Fibroblast of lung (primary cell): ENCODE data around the gene TEX35. TPM values are rescaled to one million over a fixed set of nuclear protein-coding genes. Genes with fewer than 3 reads are reported as not detected.

Source experiments
- DNase-seq, 2 donors: peaks; one replicate each; pipeline versions ENCODE4 v3.0.0 to v3.0.0-alpha.2; 2010; ENCODE audit warnings: low read depth in 2 of 2
- H2AFZ ChIP-seq: 2 replicates; pipeline ENCODE4 v1.5.1; 2012; ENCODE audit warnings: low read length, control low read depth, inconsistent platforms
- H3K27ac ChIP-seq: 2 replicates; pipeline ENCODE4 v1.5.1; 2011; ENCODE audit warnings: low read length, control low read depth; ENCODE audit not compliant: insufficient read depth
- H3K27me3 ChIP-seq: 2 replicates; pipeline ENCODE4 v1.5.1; 2011; ENCODE audit warnings: mild to moderate bottlenecking, low read length; ENCODE audit not compliant: control insufficient read depth, insufficient read depth
- H3K36me3 ChIP-seq: 2 replicates; pipeline ENCODE4 v1.5.1; 2011; ENCODE audit warnings: low read length; ENCODE audit not compliant: control insufficient read depth, insufficient read depth
- H3K4me1 ChIP-seq: 2 replicates; pipeline ENCODE4 v1.5.1; 2011; ENCODE audit warnings: low read length; ENCODE audit not compliant: control insufficient read depth, insufficient read depth; ENCODE audit errors: extremely low read depth
- H3K4me2 ChIP-seq: 2 replicates; pipeline ENCODE4 v1.5.1; 2011; ENCODE audit warnings: low read length, control low read depth; ENCODE audit not compliant: insufficient read depth; ENCODE audit errors: extremely low read depth
- H3K4me3 ChIP-seq, 4 experiments: fragments of 200-600 bp in 1 of 4; sonication (generic) in 1 of 4; replicated peaks in 1 of 4; 2 replicates each; pipeline ENCODE4 v1.5.1; 2011 to 2016; ENCODE audit warnings: low read length in 4 of 4, low read depth in 3 of 4, mild to moderate bottlenecking in 3 of 4, control low read depth in 2 of 4, inconsistent platforms in 1 of 4, mixed read lengths in 1 of 4; ENCODE audit not compliant: insufficient read depth in 1 of 4; ENCODE audit errors: control extremely low read depth in 1 of 4
- H3K79me2 ChIP-seq: 2 replicates; pipeline ENCODE4 v1.5.1; 2012; ENCODE audit warnings: mild to moderate bottlenecking, low read length, inconsistent platforms; ENCODE audit not compliant: control insufficient read depth, insufficient read depth
- H3K9ac ChIP-seq: 2 replicates; pipeline ENCODE4 v1.5.1; 2011; ENCODE audit warnings: mild to moderate bottlenecking, low read length, control low read depth; ENCODE audit not compliant: insufficient read depth
- H3K9me3 ChIP-seq: 2 replicates; pipeline ENCODE4 v1.5.1; 2012; ENCODE audit warnings: low read depth, low read length; ENCODE audit not compliant: control insufficient read depth, insufficient read depth
- H4K20me1 ChIP-seq: 2 replicates; pipeline ENCODE4 v1.5.1; 2011; ENCODE audit warnings: low read length; ENCODE audit not compliant: control insufficient read depth, insufficient read depth; ENCODE audit errors: extremely low read depth
- EZH2 ChIP-seq: IDR thresholded peaks from 2 replicates; pipeline ENCODE4 v1.5.1; 2012; ENCODE audit warnings: low read length, control low read depth, mild to moderate bottlenecking; ENCODE audit errors: missing control alignments
- polyA plus RNA-seq, 2 donors: library from polyadenylated mRNA; depleted of rRNA in 1 of 2; stranded (reverse) in 1 of 2; unstranded in 1 of 2; fragments of >200 nt; gene quantifications; 2 replicates each; pipeline ENCODE4 v1.2.1, GENCODE V29; 2011 to 2012; ENCODE audit warnings: missing spikeins in 1 of 2
- total RNA-seq: library from RNA; depleted of rRNA; stranded (reverse); fragments of >200 nt; gene quantifications from 2 replicates; pipeline ENCODE4 v1.2.1, GENCODE V29; 2014
- TF ChIP-seq, protein P1 (sequence below), 2 donors: IDR thresholded peaks in 1 of 2; conservative IDR thresholded peaks in 1 of 2; 1 replicate in 1 of 2; 2 replicates in 1 of 2; pipeline ENCODE4 v1.5.1; 2011 to 2012; ENCODE audit warnings: low read length in 2 of 2, control low read depth in 1 of 2, inconsistent platforms in 1 of 2, low read depth in 1 of 2, mild to moderate bottlenecking in 1 of 2

Gene TEX35
- total and polyA plus RNA-seq, 2 donors (not counting 1 experiment from before 2014, with no cell fraction given): 0.24 TPM; not detected in 1

DNA sequence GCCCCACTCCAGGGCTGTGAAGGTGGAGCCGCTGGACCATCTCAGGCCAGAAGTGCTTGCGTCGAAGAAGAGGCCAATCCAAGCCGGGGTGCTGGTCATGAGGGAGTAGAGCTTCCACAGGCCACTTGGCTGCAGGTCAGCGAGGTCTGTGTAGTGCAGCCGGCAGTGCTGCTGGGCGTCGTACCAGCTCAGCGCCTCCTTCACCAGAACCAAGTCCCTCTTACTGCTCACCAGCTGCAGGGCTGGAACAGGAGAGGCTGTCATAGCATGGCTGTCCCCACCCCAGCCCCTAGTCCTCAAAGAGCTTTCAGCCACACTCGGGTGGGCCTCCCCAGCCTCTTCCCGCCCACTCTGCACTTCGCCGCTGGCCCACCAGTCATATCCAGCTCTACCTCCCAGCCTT, 18.3 kb upstream of the TEX35 start:
- Histone ChIP-seq H3K4me2 (no peak overlapping the region), H3K4me1 (no peaks in the 10 kb centered on the region), H3K27ac (no peak overlapping the region), H3K9me3 (no peaks in the 10 kb centered on the region), H3K9ac (no peak overlapping the region), H4K20me1 (no peaks in the 10 kb centered on the region), H3K36me3 (no peaks in the 10 kb centered on the region), H3K4me3 (no peak overlapping the region), H3K27me3 (no peaks in the 10 kb centered on the region), H2AFZ (no peak overlapping the region), H3K79me2 (no peaks in the 10 kb centered on the region)
- no peak for TF ChIP-seq EZH2
- TF ChIP-seq, protein P1, sequence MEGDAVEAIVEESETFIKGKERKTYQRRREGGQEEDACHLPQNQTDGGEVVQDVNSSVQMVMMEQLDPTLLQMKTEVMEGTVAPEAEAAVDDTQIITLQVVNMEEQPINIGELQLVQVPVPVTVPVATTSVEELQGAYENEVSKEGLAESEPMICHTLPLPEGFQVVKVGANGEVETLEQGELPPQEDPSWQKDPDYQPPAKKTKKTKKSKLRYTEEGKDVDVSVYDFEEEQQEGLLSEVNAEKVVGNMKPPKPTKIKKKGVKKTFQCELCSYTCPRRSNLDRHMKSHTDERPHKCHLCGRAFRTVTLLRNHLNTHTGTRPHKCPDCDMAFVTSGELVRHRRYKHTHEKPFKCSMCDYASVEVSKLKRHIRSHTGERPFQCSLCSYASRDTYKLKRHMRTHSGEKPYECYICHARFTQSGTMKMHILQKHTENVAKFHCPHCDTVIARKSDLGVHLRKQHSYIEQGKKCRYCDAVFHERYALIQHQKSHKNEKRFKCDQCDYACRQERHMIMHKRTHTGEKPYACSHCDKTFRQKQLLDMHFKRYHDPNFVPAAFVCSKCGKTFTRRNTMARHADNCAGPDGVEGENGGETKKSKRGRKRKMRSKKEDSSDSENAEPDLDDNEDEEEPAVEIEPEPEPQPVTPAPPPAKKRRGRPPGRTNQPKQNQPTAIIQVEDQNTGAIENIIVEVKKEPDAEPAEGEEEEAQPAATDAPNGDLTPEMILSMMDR (conservative IDR thresholded peaks at IDR 0.05 in 1 of 2, IDR thresholded peaks at IDR 0.05 in 1 of 2; ENCODE audit: low read depth in 1 of 2, low read length in 2 of 2): no peak
- DNase-seq: no peak

DNA sequence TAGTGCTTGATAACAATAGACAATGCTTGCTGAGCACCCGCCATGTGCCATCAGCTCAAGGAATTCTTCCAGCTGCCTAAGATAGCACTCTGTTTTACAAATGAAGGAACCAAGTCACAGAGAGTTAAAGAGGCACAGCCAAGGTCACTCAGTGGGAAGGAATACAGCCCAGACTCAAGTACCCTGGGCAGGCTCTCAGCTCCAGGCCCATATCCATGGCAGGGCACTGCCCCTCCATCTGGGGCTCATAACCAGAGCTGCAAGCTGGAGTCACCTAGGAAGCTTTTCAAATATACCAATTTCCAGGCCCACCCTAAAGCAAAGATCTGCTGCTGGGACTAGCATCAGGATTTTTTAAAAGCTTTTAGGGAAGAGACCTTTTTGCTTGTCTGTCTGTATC, 17.8 kb upstream of the TEX35 start:
- Histone ChIP-seq H3K9me3 (no peaks in the 10 kb centered on the region), H4K20me1 (no peaks in the 10 kb centered on the region), H3K27me3 (no peaks in the 10 kb centered on the region), H3K36me3 (no peaks in the 10 kb centered on the region), H3K79me2 (no peaks in the 10 kb centered on the region), H3K9ac (no peak overlapping the region), H2AFZ (no peak overlapping the region), H3K27ac (no peak overlapping the region), H3K4me1 (no peaks in the 10 kb centered on the region), H3K4me3 (no peak overlapping the region), H3K4me2 (no peak overlapping the region)
- DNase-seq: no peak
- TF ChIP-seq EZH2: no peak
- TF ChIP-seq, protein P1 (conservative IDR thresholded peaks at IDR 0.05 in 1 of 2, IDR thresholded peaks at IDR 0.05 in 1 of 2; ENCODE audit: low read depth in 1 of 2, low read length in 2 of 2): no peak

DNA sequence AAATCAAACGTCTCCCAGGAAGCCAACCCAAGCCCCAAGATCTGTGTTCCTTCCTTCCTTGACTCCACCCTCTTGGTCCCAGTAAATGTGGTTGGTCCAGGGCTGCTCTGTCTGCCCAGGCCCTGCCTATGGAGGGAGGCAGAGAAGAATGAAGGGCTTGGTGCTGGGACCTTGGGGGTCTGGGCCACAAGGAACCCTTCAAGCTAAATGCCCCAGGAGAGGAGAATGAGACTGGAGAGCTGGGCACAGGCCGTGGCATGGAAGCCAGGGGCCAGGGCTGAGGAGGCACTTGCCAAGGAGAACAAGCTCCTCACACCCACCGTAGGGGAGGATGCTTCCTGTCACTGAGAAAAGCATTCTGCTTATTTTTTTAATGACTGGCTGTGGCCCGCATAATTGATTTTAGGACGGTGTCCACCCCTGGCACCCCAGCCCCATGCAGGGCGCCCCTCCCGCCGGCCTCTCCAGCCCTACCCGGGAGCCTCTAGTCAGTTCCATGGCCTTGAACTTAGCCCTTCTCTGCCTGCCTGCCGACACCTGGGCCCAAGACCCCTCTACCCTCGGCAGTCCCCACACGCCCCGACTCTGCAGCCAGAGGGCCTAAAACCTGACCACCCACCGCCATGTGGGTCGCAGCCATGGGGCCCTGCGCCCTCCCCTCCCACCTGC, 17.0 kb upstream of the TEX35 start:
- DNase-seq: no peak
- H3K4me2 ChIP-seq: no peak overlapping the region

More for the DNA sequence above, 17.0 kb upstream of the TEX35 start:
- H3K36me3 ChIP-seq: no peaks in the 10 kb centered on the region
- H3K4me3 ChIP-seq: no peak overlapping the region
- H3K79me2 ChIP-seq: no peaks in the 10 kb centered on the region
- no peak overlapping the region for H3K27ac ChIP-seq
- no peak overlapping the region for H2AFZ ChIP-seq
- H4K20me1 ChIP-seq: no peaks in the 10 kb centered on the region
- no peaks in the 10 kb centered on the region for H3K4me1 ChIP-seq
- H3K9me3 ChIP-seq: no peaks in the 10 kb centered on the region
- H3K9ac ChIP-seq: no peak overlapping the region
- TF ChIP-seq, protein P1 (conservative IDR thresholded peaks at IDR 0.05 in 1 of 2, IDR thresholded peaks at IDR 0.05 in 1 of 2; ENCODE audit: low read depth in 1 of 2, low read length in 2 of 2): no peak
- TF ChIP-seq EZH2: no peak
- H3K27me3 ChIP-seq: no peaks in the 10 kb centered on the region
